ENCODE results near the gene SCN9A.
"Not testable (repeated sequence)": the region's sequence is repeated elsewhere in the genome, so short reads cannot be mapped to it uniquely, and the experiment has no call there.

SCN9A gene

GRCh38 chr2:166239548-166239947, 136.2 kb downstream of the SCN9A start:
- no peak for DNase-seq

GRCh38 chr2:166238176-166238575, 137.6 kb downstream of the SCN9A start:
- no peak for DNase-seq

- no peak for DNase-seq
Measured at GRCh38 chr2:166234112-166234846, 141.5 kb downstream of the SCN9A start.

- no peak for DNase-seq
Measured at GRCh38 chr2:166233244-166233643, 142.5 kb downstream of the SCN9A start.

- DNase-seq = no peak
Measured at GRCh38 chr2:166230724-166231070, 145.0 kb downstream of the SCN9A start.

GRCh38 chr2:166230024-166230723, 145.6 kb downstream of the SCN9A start:
- no peak for DNase-seq

GRCh38 chr2:166229678-166230023, 146.1 kb downstream of the SCN9A start:
- no peak for DNase-seq

GRCh38 chr2:166224197-166224596, 151.5 kb downstream of the SCN9A start:
- DNase-seq = no peak

- DNase-seq = no peak
Measured at GRCh38 chr2:166223298-166223697, 152.4 kb downstream of the SCN9A start.

- no peak for DNase-seq
Measured at GRCh38 chr2:166211079-166211478, 164.7 kb downstream of the SCN9A start.

- not testable (repeated sequence) for DNase-seq
Measured at GRCh38 chr2:166209944-166210343, 165.8 kb downstream of the SCN9A start.

GRCh38 chr2:166209367-166209766, 166.4 kb downstream of the SCN9A start:
- DNase-seq = not testable (repeated sequence)

GRCh38 chr2:166206153-166206552, 169.6 kb downstream of the SCN9A start:
- not testable (repeated sequence) for DNase-seq

- no peak for DNase-seq
Measured at GRCh38 chr2:166202778-166203177, 173.0 kb downstream of the SCN9A start.

GRCh38 chr2:166197446-166197845, 178.3 kb downstream of the SCN9A start:
- no peak for DNase-seq

- no peak for DNase-seq
Measured at GRCh38 chr2:166193407-166193806, 182.3 kb downstream of the SCN9A start.

GRCh38 chr2:166188084-166188483, 187.7 kb downstream of the SCN9A start:
- no peak for DNase-seq

GRCh38 chr2:166184789-166185188, 191.0 kb downstream of the SCN9A start:
- DNase-seq = no peak

GRCh38 chr2:166181813-166182154, 194.0 kb downstream of the SCN9A start:
- no peak for DNase-seq

- peak; percentile 53 for DNase-seq
Measured at GRCh38 chr2:166180951-166181812, 194.6 kb downstream of the SCN9A start.

GRCh38 chr2:166179201-166179600, 196.5 kb downstream of the SCN9A start:
- no peak for DNase-seq

- no peak for DNase-seq
Measured at GRCh38 chr2:166173263-166173662, 202.5 kb downstream of the SCN9A start.

GRCh38 chr2:166171216-166171615, 204.5 kb downstream of the SCN9A start:
- DNase-seq = no peak

- DNase-seq = no peak
Measured at GRCh38 chr2:166170356-166170755, 205.4 kb downstream of the SCN9A start.
